GM13976 (cell line): ENCODE data around the gene ZG16B.
A peak's percentile ranks its signal among the peaks of the same experiment; 100 is the strongest.

Source experiments
- DNase-seq: peaks from one replicate; pipeline ENCODE4 v3.0.0; 2012; ENCODE audit warnings: low spot score
- CTCF ChIP-seq: IDR thresholded peaks from 2 replicates; pipeline ENCODE4 v1.5.1; 2012; ENCODE audit warnings: borderline replicate concordance, mild to moderate bottlenecking; ENCODE audit not compliant: insufficient read depth; ENCODE audit errors: extremely low read depth, missing control alignments, control extremely low read depth
- in situ Hi-C: fragments of 300-500 bp; cut with MboI; formaldehyde crosslinking; loops from one replicate; pipeline ENCODE4 v1.12.0; 2022; ENCODE audit warnings: low sequenced_read_pairs, mixed read lengths, inconsistent platforms; ENCODE audit not compliant: unreplicated experiment

ZG16B gene

GRCh38 chr16:2836646-2837508, 6.8 kb downstream of the ZG16B start:
- no peak for TF ChIP-seq CTCF
- in situ Hi-C loops: no loop called here
- DNase-seq: no peak

DNA sequence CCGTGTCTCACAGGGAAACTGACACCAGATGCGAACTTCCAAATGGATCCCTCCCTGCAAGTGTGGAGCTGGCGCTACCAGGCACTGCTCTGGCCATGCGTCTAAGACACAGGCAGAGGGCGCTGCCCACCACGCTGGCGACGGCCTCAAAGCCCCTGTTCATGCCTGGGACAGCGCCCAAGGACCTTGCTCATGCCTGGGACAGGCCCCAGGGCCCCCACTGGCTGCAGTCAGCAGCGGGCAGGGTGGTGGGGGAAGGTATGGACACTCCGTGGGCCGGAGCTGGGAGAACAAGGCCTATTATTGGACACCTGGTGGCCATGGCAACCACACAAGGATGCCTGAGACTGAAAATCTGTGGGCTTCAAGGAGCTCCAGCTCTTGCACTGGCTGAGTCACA, 8.8 kb downstream of the ZG16B start:
- in situ Hi-C loops: no loop called here
- DNase-seq: peak; percentile 87
- peak; percentile 54 for TF ChIP-seq CTCF

GRCh38 chr16:2839650-2840450, 9.7 kb downstream of the ZG16B start:
- in situ Hi-C loops: no loop called here
- TF ChIP-seq CTCF: no peak
- DNase-seq: no peak

- no peak for DNase-seq
- in situ Hi-C loops: no loop called here
- TF ChIP-seq CTCF: no peak
These were observed 10.8 kb downstream of the ZG16B start for GRCh38 chr16:2840914-2841313.

GRCh38 chr16:2841606-2842339, 11.7 kb downstream of the ZG16B start:
- in situ Hi-C loops: no loop called here
- peak; percentile 42 for DNase-seq

More at GRCh38 chr16:2841606-2842339, 11.7 kb downstream of the ZG16B start:
- TF ChIP-seq CTCF: no peak
